MM.1S (cell line): ENCODE results near the gene KIF16B.

Experiments used
- DNase-seq: peaks from one replicate; pipeline ENCODE4 v3.0.0-alpha.2; 2015
- H2AFZ ChIP-seq: fragments of 300-600 bp; sonication (generic); 2 replicates; pipeline ENCODE4 v1.6.0; 2016; ENCODE audit warnings: antibody characterized with exemption, low read length
- H3F3A ChIP-seq: fragments of 300-600 bp; sonication (generic); 2 replicates; pipeline ENCODE4 v1.6.1; 2016; ENCODE audit warnings: mild to moderate bottlenecking, antibody characterized with exemption, low read length, moderate library complexity, mixed read lengths; ENCODE audit not compliant: insufficient read depth
- H3K27ac ChIP-seq: fragments of 300-600 bp; sonication (generic); 2 replicates; pipeline ENCODE4 v1.5.1; 2016; ENCODE audit warnings: mild to moderate bottlenecking, low read length
- H3K27me3 ChIP-seq: fragments of 300-600 bp; sonication (generic); replicated peaks from 2 replicates; pipeline ENCODE4 v1.6.0; 2016; ENCODE audit warnings: low read length; ENCODE audit not compliant: insufficient read depth
- H3K36me3 ChIP-seq: fragments of 300-600 bp; sonication (generic); replicated peaks from 2 replicates; pipeline ENCODE4 v1.6.1; 2016; ENCODE audit warnings: mild to moderate bottlenecking, low read length, mixed read lengths; ENCODE audit not compliant: insufficient read depth
- H3K4me1 ChIP-seq: fragments of 300-600 bp; sonication (generic); 2 replicates; pipeline ENCODE4 v1.6.1; 2016; ENCODE audit warnings: low read length, mixed read lengths
- H3K4me2 ChIP-seq: fragments of 300-600 bp; sonication (generic); 2 replicates; pipeline ENCODE4 v1.6.0; 2016; ENCODE audit warnings: low read depth, low read length
- H3K4me3 ChIP-seq: fragments of 300-600 bp; sonication (generic); 2 replicates; pipeline ENCODE4 v1.5.1; 2016; ENCODE audit warnings: low read length, mixed read lengths
- H3K79me2 ChIP-seq: fragments of 300-600 bp; sonication (generic); 2 replicates; pipeline ENCODE4 v1.6.1; 2016; ENCODE audit warnings: mixed run types, low read length, mixed read lengths
- H3K9ac ChIP-seq: fragments of 300-600 bp; sonication (generic); 2 replicates; pipeline ENCODE4 v1.6.1; 2016; ENCODE audit warnings: low read length, mixed read lengths
- H3K9me2 ChIP-seq: fragments of 300-600 bp; sonication (generic); replicated peaks from 2 replicates; pipeline ENCODE4 v1.6.1; 2016; ENCODE audit warnings: mild to moderate bottlenecking, low read length, mixed read lengths; ENCODE audit not compliant: insufficient read depth
- H3K9me3 ChIP-seq: fragments of 300-600 bp; sonication (generic); replicated peaks from 2 replicates; pipeline ENCODE4 v1.6.1; 2016; ENCODE audit warnings: mild to moderate bottlenecking, low read length, mixed read lengths; ENCODE audit not compliant: insufficient read depth
- H4K20me1 ChIP-seq: fragments of 300-600 bp; sonication (generic); 2 replicates; pipeline ENCODE4 v1.6.1; 2016; ENCODE audit warnings: mild to moderate bottlenecking, low read length, moderate library complexity, mixed read lengths; ENCODE audit not compliant: insufficient read depth
- EZH2 ChIP-seq: fragments of 300-600 bp; sonication (generic); optimal IDR thresholded peaks from 2 replicates; pipeline ENCODE3; 2017; ENCODE audit warnings: low read depth, mild to moderate bottlenecking, antibody characterized with exemption, low read length, mixed read lengths
- EZH2phosphoT487 ChIP-seq: fragments of 300-600 bp; sonication (generic); IDR thresholded peaks from 2 replicates; pipeline ENCODE4 v1.6.1; 2018; ENCODE audit warnings: antibody characterized with exemption, low read length
- TF ChIP-seq, protein P1 (sequence below): fragments of 300-600 bp; sonication (generic); IDR thresholded peaks from 2 replicates; pipeline ENCODE4 v1.5.1; 2016; ENCODE audit warnings: antibody characterized with exemption, low read length, mixed read lengths

KIF16B gene

DNA sequence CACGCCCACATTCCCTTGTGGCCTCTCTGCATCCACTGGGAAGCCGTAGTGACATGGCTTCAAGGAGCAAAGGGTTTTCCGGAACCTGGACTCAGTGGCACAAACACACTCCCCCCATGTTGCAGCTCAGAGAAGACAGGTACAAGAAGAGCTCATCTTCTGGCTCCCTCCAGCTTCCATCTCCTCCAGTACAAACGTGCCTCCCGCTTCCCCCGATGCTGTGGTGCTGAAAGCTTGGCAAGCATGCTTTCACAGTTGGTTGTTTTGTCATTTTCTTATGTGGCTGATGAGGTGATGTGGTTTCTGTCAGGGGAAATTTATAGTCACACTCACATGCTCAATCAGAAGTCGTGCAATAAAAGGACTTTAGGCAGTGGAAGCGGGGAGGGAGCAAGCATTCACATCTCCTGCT lies 258.5 kb downstream of the KIF16B start:
- H3F3A ChIP-seq: no peaks in the 10 kb centered on the region
- TF ChIP-seq EZH2phosphoT487 (no peak), EZH2 (no peak)
- TF ChIP-seq, protein P1, sequence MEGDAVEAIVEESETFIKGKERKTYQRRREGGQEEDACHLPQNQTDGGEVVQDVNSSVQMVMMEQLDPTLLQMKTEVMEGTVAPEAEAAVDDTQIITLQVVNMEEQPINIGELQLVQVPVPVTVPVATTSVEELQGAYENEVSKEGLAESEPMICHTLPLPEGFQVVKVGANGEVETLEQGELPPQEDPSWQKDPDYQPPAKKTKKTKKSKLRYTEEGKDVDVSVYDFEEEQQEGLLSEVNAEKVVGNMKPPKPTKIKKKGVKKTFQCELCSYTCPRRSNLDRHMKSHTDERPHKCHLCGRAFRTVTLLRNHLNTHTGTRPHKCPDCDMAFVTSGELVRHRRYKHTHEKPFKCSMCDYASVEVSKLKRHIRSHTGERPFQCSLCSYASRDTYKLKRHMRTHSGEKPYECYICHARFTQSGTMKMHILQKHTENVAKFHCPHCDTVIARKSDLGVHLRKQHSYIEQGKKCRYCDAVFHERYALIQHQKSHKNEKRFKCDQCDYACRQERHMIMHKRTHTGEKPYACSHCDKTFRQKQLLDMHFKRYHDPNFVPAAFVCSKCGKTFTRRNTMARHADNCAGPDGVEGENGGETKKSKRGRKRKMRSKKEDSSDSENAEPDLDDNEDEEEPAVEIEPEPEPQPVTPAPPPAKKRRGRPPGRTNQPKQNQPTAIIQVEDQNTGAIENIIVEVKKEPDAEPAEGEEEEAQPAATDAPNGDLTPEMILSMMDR: no peak
- no peak for DNase-seq
- no peaks in the 10 kb centered on the region for H3K9me2 ChIP-seq
- no peak overlapping the region for H3K9ac ChIP-seq
- no peaks in the 10 kb centered on the region for H3K9me3 ChIP-seq
- no peaks in the 10 kb centered on the region for H3K27me3 ChIP-seq
- no peak overlapping the region for H3K4me2 ChIP-seq
- H3K36me3 ChIP-seq: no peaks in the 10 kb centered on the region
- H3K4me1 ChIP-seq: no peaks in the 10 kb centered on the region
- H2AFZ ChIP-seq: no peak overlapping the region
- no peak overlapping the region for H3K27ac ChIP-seq
- H3K4me3 ChIP-seq: no peak overlapping the region
- no peaks in the 10 kb centered on the region for H4K20me1 ChIP-seq
- no peaks in the 10 kb centered on the region for H3K79me2 ChIP-seq

DNA sequence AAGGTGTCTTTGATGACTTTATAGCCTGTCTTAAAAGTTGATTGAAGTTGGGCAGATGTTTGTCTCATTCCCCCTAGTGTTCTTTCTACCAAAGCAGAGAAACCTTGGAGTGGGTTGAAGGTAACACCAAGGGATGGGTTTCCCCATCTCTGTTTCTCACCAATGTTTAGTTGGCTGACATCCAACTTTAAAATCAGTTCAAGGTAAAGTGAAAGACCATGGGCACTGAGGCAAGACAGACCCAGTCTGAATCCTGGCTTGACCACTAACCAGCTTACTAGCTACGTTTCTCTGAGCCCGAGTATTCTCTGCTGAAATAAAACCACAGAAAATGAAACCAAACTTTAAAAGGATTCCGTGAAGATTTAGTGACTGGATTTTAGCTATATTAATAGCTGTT lies 258.9 kb downstream of the KIF16B start:
- no peak overlapping the region for H3K4me3 ChIP-seq
- TF ChIP-seq EZH2phosphoT487: no peak
- no peak for TF ChIP-seq EZH2
- TF ChIP-seq, protein P1: no peak
- DNase-seq: no peak
- H2AFZ ChIP-seq: no peak overlapping the region
- no peaks in the 10 kb centered on the region for H4K20me1 ChIP-seq
- no peaks in the 10 kb centered on the region for H3K79me2 ChIP-seq
- no peaks in the 10 kb centered on the region for H3K9me3 ChIP-seq
- H3K4me2 ChIP-seq: no peak overlapping the region
- no peaks in the 10 kb centered on the region for H3K27me3 ChIP-seq
- no peaks in the 10 kb centered on the region for H3F3A ChIP-seq
- no peaks in the 10 kb centered on the region for H3K4me1 ChIP-seq
- H3K9me2 ChIP-seq: no peaks in the 10 kb centered on the region
- H3K9ac ChIP-seq: no peak overlapping the region
- no peaks in the 10 kb centered on the region for H3K36me3 ChIP-seq
- no peak overlapping the region for H3K27ac ChIP-seq

DNA sequence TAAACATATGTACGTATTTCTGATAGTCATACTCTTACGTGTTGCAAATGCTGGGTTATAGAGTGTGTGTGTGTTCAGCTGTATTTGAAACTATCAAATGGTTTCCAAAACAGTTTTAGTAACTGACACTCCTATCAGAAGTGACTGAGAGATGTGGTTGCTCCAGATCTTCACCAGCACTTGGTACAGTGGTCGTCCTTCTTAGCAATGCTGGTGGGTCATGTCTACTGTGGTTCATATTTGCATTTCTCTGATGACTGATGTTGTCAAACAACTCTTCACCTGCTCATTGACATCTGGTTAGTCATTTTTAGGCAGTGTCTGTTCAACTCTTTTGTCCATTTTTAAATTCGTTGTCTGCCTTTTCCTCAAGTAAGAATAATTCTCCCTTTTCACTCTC lies 259.3 kb downstream of the KIF16B start:
- Histone ChIP-seq H3K27ac (no peak overlapping the region), H3F3A (no peaks in the 10 kb centered on the region), H3K9ac (no peak overlapping the region), H3K9me2 (no peaks in the 10 kb centered on the region), H3K9me3 (no peaks in the 10 kb centered on the region), H3K4me3 (no peak overlapping the region), H2AFZ (no peak overlapping the region), H3K4me2 (no peak overlapping the region), H3K36me3 (no peaks in the 10 kb centered on the region), H4K20me1 (no peaks in the 10 kb centered on the region), H3K27me3 (no peaks in the 10 kb centered on the region), H3K4me1 (no peaks in the 10 kb centered on the region), H3K79me2 (no peaks in the 10 kb centered on the region)
- DNase-seq: no peak
- no peak for TF ChIP-seq EZH2
- TF ChIP-seq, protein P1: no peak
- no peak for TF ChIP-seq EZH2phosphoT487

DNA sequence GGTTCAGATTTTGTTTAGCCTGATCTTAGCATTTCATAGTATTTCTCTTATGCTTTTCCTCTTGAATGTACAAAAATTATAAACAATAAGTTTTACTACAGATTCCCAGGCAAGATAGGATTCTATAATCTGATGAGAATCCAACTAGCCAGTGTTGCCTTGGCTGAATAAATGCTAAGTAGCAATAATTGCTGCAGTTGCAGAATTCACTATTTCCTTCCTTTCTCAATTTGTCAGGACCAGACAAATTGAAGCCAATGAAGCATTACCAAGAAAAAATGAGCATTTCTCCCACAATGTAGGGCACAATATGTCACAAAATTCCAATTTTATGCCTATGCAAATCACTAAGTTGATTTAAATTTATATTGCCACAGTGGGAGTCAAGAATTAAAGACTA lies 260.2 kb downstream of the KIF16B start:
- no peak overlapping the region for H2AFZ ChIP-seq
- H4K20me1 ChIP-seq: no peaks in the 10 kb centered on the region
- H3K4me3 ChIP-seq: no peak overlapping the region
- TF ChIP-seq EZH2: no peak
- no peak for TF ChIP-seq EZH2phosphoT487
- TF ChIP-seq, protein P1: no peak
- no peaks in the 10 kb centered on the region for H3K9me3 ChIP-seq
- H3K36me3 ChIP-seq: no peaks in the 10 kb centered on the region
- no peak overlapping the region for H3K9ac ChIP-seq
- no peak overlapping the region for H3K27ac ChIP-seq
- no peaks in the 10 kb centered on the region for H3K4me1 ChIP-seq
- H3F3A ChIP-seq: no peaks in the 10 kb centered on the region
- DNase-seq: no peak
- H3K4me2 ChIP-seq: no peak overlapping the region
- no peaks in the 10 kb centered on the region for H3K79me2 ChIP-seq
- H3K27me3 ChIP-seq: no peaks in the 10 kb centered on the region
- no peaks in the 10 kb centered on the region for H3K9me2 ChIP-seq
